Subcutaneous adipose tissue (tissue), 4 donors: ENCODE data around the gene EPAS1. TPM values are rescaled to one million over a fixed set of nuclear protein-coding genes. Genes with fewer than 3 reads are reported as not detected.

Source experiments
- CTCF ChIP-seq: fragments of 450-650 bp; IDR thresholded peaks from one replicate; pipeline ENCODE4 v1.5.1; 2016; ENCODE audit warnings: low read depth, mild to moderate bottlenecking, control low read depth, antibody characterized with exemption, moderate library complexity
- total RNA-seq, 4 donors: library from RNA; depleted of rRNA; stranded (reverse); fragments of >200 nt; gene quantifications; one replicate each; pipeline ENCODE4 v1.1.0, GENCODE V29; 2016

EPAS1 gene
- total RNA-seq, 4 donors from 2014 or later: 168 to 1,000 (median 337) TPM

GRCh38 chr2:46266134-46266533, 31.1 kb upstream of the EPAS1 start:
- no peak for TF ChIP-seq CTCF

DNA sequence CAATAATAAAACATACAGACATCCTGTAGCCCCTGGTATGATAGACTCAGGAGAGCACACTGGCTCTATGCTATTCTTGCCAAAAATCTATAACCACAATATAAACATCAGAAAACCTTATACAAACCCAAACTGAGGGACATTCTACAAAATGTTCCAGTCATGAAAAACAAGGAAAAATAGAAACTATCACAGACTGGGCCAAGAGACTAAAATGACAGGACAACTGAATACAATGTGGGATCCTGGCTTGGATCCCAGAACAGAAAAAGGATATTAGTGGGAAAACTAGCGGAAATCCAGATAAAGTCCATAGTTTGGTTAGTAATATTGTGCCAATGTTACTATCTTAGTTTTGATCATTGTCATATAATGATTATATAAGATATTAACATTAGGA, 29.6 kb upstream of the EPAS1 start:
- TF ChIP-seq CTCF: no peak

DNA sequence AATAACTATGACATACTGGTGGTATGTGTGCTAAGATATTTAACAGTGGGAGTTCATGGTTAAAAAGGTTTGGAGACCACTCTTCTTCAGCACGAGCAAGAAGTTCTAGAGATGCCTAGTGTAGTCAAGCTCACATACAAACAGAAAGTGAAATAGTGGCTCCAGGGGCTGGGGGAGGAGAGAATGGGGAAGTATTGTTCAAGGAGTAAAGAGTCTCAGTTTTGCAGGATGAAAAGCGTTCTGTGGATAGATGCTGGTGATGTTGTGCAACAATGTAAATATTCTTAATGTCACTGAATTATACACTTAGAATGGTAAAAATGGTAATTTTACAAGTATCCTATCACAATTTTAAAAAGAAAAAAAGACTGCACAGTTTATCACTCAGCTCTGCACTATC, 29.0 kb upstream of the EPAS1 start:
- no peak for TF ChIP-seq CTCF

- TF ChIP-seq CTCF: no peak
Measured at GRCh38 chr2:46269001-46269400, 28.2 kb upstream of the EPAS1 start.

GRCh38 chr2:46269544-46270273, 27.5 kb upstream of the EPAS1 start:
- no peak for TF ChIP-seq CTCF

GRCh38 chr2:46270384-46270783, 26.8 kb upstream of the EPAS1 start:
- no peak for TF ChIP-seq CTCF

DNA sequence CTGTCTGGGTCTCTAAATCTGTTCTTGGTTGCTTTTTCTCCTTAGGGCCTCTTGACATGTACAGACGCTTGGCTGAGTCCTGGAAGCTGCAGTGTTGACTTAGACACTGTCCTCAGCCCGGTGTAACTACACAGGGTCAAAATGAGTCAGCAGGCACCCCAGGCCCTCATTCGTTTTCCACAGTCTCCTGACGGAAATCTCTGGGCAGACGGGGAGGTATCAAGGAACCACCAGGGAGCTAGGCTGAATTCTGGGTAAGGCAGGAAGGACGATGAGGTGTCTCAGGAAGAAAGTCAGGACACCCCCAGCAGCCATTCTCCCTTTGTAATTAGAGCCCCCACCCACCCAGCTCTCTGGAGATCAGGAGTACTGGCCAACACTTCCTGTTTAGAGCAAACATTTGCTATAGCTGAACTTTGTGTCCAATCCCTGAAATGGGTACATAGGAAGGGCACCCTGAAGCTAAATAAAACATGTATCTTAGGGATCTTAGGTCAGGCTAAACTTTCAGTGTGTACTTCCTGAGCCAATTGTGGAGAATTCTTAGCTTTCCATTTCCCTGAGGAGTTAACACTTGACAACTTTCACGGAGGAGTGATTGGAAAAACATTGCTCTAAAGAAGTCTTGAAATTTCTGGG, 23.9 kb upstream of the EPAS1 start:
- no peak for TF ChIP-seq CTCF
